ENCODE measurements around the gene MAML2.

Gene MAML2

GRCh38 chr11:96356848-96357247, 13.9 kb upstream of the MAML2 start:
- H2AFZ ChIP-seq (ENCODE audit: low read length) = no peak overlapping the region
- TF ChIP-seq EZH2phosphoT487 (IDR thresholded peaks at IDR 0.05; ENCODE audit: low read length) (no peak), EZH2 (optimal IDR thresholded peaks at IDR 0.05; ENCODE audit: low read depth, low read length) (no peak)
- TF ChIP-seq, protein P1, sequence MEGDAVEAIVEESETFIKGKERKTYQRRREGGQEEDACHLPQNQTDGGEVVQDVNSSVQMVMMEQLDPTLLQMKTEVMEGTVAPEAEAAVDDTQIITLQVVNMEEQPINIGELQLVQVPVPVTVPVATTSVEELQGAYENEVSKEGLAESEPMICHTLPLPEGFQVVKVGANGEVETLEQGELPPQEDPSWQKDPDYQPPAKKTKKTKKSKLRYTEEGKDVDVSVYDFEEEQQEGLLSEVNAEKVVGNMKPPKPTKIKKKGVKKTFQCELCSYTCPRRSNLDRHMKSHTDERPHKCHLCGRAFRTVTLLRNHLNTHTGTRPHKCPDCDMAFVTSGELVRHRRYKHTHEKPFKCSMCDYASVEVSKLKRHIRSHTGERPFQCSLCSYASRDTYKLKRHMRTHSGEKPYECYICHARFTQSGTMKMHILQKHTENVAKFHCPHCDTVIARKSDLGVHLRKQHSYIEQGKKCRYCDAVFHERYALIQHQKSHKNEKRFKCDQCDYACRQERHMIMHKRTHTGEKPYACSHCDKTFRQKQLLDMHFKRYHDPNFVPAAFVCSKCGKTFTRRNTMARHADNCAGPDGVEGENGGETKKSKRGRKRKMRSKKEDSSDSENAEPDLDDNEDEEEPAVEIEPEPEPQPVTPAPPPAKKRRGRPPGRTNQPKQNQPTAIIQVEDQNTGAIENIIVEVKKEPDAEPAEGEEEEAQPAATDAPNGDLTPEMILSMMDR (IDR thresholded peaks at IDR 0.05; ENCODE audit: low read length) = no peak

GRCh38 chr11:96342014-96342960, 708 bp downstream of the MAML2 start:
- peak overlapping the region; percentile 63 for H3K9ac ChIP-seq (ENCODE audit: low read length)
- no peaks in the 10 kb centered on the region for H3K36me3 ChIP-seq (replicated peaks; ENCODE audit: insufficient read depth, low read length)
- TF ChIP-seq, protein P1 (IDR thresholded peaks at IDR 0.05; ENCODE audit: low read length) = no peak
- TF ChIP-seq EZH2phosphoT487 (IDR thresholded peaks at IDR 0.05; ENCODE audit: low read length) = no peak
- TF ChIP-seq EZH2 (optimal IDR thresholded peaks at IDR 0.05; ENCODE audit: low read depth, low read length) = no peak
- no peaks in the 10 kb centered on the region for H3K9me2 ChIP-seq (replicated peaks; ENCODE audit: insufficient read depth, low read length)
- H3K79me2 ChIP-seq (ENCODE audit: low read length) = peaks cover 54% of the 10 kb centered on the region
- peak overlapping the region; percentile 86 for H3K4me3 ChIP-seq (ENCODE audit: low read length)
- H3K4me1 ChIP-seq (ENCODE audit: low read length) = peaks cover 23% of the 10 kb centered on the region
- peak; percentile 27 for DNase-seq
- peak overlapping the region; percentile 81; the same call in 1 of the 2 replicates for H3K27ac ChIP-seq (ENCODE audit: low read length)
- H3K4me2 ChIP-seq (ENCODE audit: low read depth, low read length) = peak overlapping the region; percentile 89
- H2AFZ ChIP-seq (ENCODE audit: low read length) = peak overlapping the region; percentile 65
- no peaks in the 10 kb centered on the region for H3K9me3 ChIP-seq (replicated peaks; ENCODE audit: insufficient read depth, low read length)
- H3F3A ChIP-seq (ENCODE audit: insufficient read depth, low read length) = peaks cover 53% of the 10 kb centered on the region
- no peaks in the 10 kb centered on the region for H4K20me1 ChIP-seq (ENCODE audit: insufficient read depth, low read length)
- no peaks in the 10 kb centered on the region for H3K27me3 ChIP-seq (replicated peaks; ENCODE audit: insufficient read depth, low read length)

More at GRCh38 chr11:96356848-96357247, 13.9 kb upstream of the MAML2 start:
- no peaks in the 10 kb centered on the region for H3K79me2 ChIP-seq (ENCODE audit: low read length)
- no peaks in the 10 kb centered on the region for H3K9me3 ChIP-seq (replicated peaks; ENCODE audit: insufficient read depth, low read length)
- 0 out of 2 replicates have a peak, but pooled peaks cover 3% of the 10 kb centered on the region for H3F3A ChIP-seq (ENCODE audit: insufficient read depth, low read length)
- no peak for DNase-seq
- H3K9me2 ChIP-seq (replicated peaks; ENCODE audit: insufficient read depth, low read length) = no peaks in the 10 kb centered on the region
- H3K36me3 ChIP-seq (replicated peaks; ENCODE audit: insufficient read depth, low read length) = no peaks in the 10 kb centered on the region
- H3K27me3 ChIP-seq (replicated peaks; ENCODE audit: insufficient read depth, low read length) = no peaks in the 10 kb centered on the region
- H3K27ac ChIP-seq (ENCODE audit: low read length) = no peak overlapping the region
- H3K4me3 ChIP-seq (ENCODE audit: low read length) = no peak overlapping the region
- H4K20me1 ChIP-seq (ENCODE audit: insufficient read depth, low read length) = no peaks in the 10 kb centered on the region
- peaks cover 11% of the 10 kb centered on the region; the same call in 1 of the 2 replicates for H3K4me1 ChIP-seq (ENCODE audit: low read length)
- H3K9ac ChIP-seq (ENCODE audit: low read length) = no peak overlapping the region
- H3K4me2 ChIP-seq (ENCODE audit: low read depth, low read length) = no peak overlapping the region

DNA sequence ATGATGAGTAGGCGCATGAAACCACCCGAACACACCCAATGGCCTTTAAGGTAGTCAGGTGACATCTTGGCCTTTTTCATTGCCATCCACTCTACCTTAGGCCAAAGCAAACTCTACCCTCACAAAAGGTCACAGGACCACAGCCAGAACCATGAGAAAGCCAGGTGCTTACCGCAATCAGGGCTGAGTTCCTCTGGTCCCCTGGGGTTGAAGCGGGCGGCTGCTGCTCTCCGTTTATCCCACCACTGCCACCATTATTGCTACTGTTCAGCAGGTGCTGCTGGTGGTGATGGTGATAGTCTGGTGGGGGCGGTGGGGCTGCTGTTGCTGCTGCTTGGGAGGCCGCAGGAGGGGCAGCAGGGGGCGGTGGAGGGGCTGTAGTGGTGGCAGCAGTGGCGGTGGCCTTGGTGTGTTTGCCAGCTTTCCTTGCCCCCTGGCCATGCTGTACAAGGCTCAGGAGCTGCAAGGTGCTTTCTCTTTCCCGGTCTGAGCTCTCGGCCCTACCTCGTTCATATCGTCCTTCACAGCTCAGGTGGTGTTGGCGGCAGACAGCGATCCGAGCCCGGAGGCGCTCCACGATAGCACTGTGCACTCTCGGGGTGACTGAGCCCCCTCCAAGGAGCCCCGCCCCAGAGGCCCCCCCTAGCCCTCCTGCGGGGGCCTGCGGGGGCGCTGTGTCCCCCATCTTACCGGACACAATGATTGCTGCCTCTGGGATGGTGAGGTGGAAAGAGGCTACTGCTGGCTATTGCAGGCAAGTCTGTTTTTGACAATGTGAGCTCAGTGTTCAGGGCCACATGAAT, 1.6 kb downstream of the MAML2 start:
- Histone ChIP-seq H3K4me3 (ENCODE audit: low read length) (peak overlapping the region; percentile 86), H3K4me2 (ENCODE audit: low read depth, low read length) (peak overlapping the region; percentile 89), H3K4me1 (ENCODE audit: low read length) (peaks cover 30% of the 10 kb centered on the region), H3K27me3 (replicated peaks; ENCODE audit: insufficient read depth, low read length) (no peaks in the 10 kb centered on the region), H3K9ac (ENCODE audit: low read length) (peak overlapping the region; percentile 63), H3F3A (ENCODE audit: insufficient read depth, low read length) (peaks cover 53% of the 10 kb centered on the region), H4K20me1 (ENCODE audit: insufficient read depth, low read length) (no peaks in the 10 kb centered on the region), H2AFZ (ENCODE audit: low read length) (peak overlapping the region; percentile 65), H3K9me2 (replicated peaks; ENCODE audit: insufficient read depth, low read length) (no peaks in the 10 kb centered on the region), H3K27ac (ENCODE audit: low read length) (peak overlapping the region; percentile 81; the same call in 1 of the 2 replicates), H3K36me3 (replicated peaks; ENCODE audit: insufficient read depth, low read length) (no peaks in the 10 kb centered on the region), H3K9me3 (replicated peaks; ENCODE audit: insufficient read depth, low read length) (no peaks in the 10 kb centered on the region), H3K79me2 (ENCODE audit: low read length) (peaks cover 63% of the 10 kb centered on the region)
- peak; percentile 85 for DNase-seq
- TF ChIP-seq EZH2phosphoT487 (IDR thresholded peaks at IDR 0.05; ENCODE audit: low read length) (no peak), EZH2 (optimal IDR thresholded peaks at IDR 0.05; ENCODE audit: low read depth, low read length) (no peak)
- TF ChIP-seq, protein P1 (IDR thresholded peaks at IDR 0.05; ENCODE audit: low read length) = peak; percentile 87

Measured in MM.1S (cell line).